MM.1S (cell line): ENCODE results near the gene ATP11B.

Experiments used
- EZH2 ChIP-seq: fragments of 300-600 bp; sonication (generic); optimal IDR thresholded peaks from 2 replicates; pipeline ENCODE3; 2017; ENCODE audit warnings: low read depth, mild to moderate bottlenecking, antibody characterized with exemption, low read length, mixed read lengths
- EZH2phosphoT487 ChIP-seq: fragments of 300-600 bp; sonication (generic); IDR thresholded peaks from 2 replicates; pipeline ENCODE4 v1.6.1; 2018; ENCODE audit warnings: antibody characterized with exemption, low read length
- TF ChIP-seq, protein P1 (sequence below): fragments of 300-600 bp; sonication (generic); IDR thresholded peaks from 2 replicates; pipeline ENCODE4 v1.5.1; 2016; ENCODE audit warnings: antibody characterized with exemption, low read length, mixed read lengths

DNA sequence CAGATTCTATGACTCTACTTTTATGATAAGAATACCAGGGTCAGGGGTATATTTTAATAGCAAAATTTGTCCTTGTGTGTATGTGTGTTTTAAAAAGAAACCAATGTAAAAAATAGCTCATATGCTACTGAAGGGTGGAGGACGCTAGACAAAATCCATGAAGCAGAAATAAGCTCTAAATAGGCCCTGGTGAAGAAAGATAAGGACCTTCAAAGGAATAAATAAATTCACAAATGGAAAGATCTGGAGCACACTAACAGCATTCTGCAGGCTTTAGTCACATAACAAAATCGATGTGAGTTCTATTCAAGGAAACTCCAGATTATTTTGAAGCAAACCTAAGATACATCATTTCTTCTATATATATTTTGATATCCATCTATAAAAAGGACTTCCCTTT, 27.2 kb upstream of the ATP11B start:
- TF ChIP-seq, protein P1, sequence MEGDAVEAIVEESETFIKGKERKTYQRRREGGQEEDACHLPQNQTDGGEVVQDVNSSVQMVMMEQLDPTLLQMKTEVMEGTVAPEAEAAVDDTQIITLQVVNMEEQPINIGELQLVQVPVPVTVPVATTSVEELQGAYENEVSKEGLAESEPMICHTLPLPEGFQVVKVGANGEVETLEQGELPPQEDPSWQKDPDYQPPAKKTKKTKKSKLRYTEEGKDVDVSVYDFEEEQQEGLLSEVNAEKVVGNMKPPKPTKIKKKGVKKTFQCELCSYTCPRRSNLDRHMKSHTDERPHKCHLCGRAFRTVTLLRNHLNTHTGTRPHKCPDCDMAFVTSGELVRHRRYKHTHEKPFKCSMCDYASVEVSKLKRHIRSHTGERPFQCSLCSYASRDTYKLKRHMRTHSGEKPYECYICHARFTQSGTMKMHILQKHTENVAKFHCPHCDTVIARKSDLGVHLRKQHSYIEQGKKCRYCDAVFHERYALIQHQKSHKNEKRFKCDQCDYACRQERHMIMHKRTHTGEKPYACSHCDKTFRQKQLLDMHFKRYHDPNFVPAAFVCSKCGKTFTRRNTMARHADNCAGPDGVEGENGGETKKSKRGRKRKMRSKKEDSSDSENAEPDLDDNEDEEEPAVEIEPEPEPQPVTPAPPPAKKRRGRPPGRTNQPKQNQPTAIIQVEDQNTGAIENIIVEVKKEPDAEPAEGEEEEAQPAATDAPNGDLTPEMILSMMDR, result no peak
- no peak for TF ChIP-seq EZH2
- TF ChIP-seq EZH2phosphoT487, result no peak
